Peyer's patch (tissue), 4 donors: ENCODE measurements around the gene SEC14L5. TPM values are rescaled to one million over a fixed set of nuclear protein-coding genes. Genes with fewer than 3 reads are reported as not detected.
"Not testable (repeated sequence)": the region's sequence is repeated elsewhere in the genome, so short reads cannot be mapped to it uniquely, and the experiment has no call there.

Source experiments
- DNase-seq, 3 donors: peaks; one replicate each; pipeline ENCODE4 v3.0.0-alpha.2; 2017 to 2019
- H3K27ac ChIP-seq, 4 donors: fragments of 200-600 bp; sonication (generic); one replicate each; pipeline ENCODE4 v1.5.1; 2016 to 2019
- H3K27me3 ChIP-seq, 2 donors: fragments of 200-600 bp; sonication (generic); one replicate each; pipeline ENCODE4 v1.5.1; 2019
- H3K36me3 ChIP-seq, 3 donors: fragments of 200-600 bp; sonication (generic); one replicate each; pipeline ENCODE4 v1.5.1; 2016 to 2019
- H3K4me1 ChIP-seq, 4 donors: fragments of 200-600 bp; sonication (generic); one replicate each; pipeline ENCODE4 v1.5.1; 2016 to 2019
- H3K4me3 ChIP-seq, 4 donors: fragments of 200-600 bp; sonication (generic); 1 replicate in 3 of 4; 2 replicates in 1 of 4; pipeline ENCODE4 v1.5.1; 2016 to 2019; ENCODE audit warnings: mild to moderate bottlenecking in 1 of 4
- H3K9me3 ChIP-seq, 4 donors: fragments of 200-600 bp; sonication (generic); one replicate each; pipeline ENCODE4 v1.5.1; 2016 to 2019; ENCODE audit warnings: mild to moderate bottlenecking in 1 of 4
- CTCF ChIP-seq, 6 experiments: fragments of 450-650 bp in 4 of 6; fragments of 200-600 bp in 2 of 6; sonication (generic) in 1 of 6; IDR thresholded peaks; one replicate each; pipeline ENCODE4 v1.5.1; 2017 to 2019; ENCODE audit warnings: antibody characterized with exemption in 6 of 6, mild to moderate bottlenecking in 3 of 6, moderate library complexity in 1 of 6
- POLR2A ChIP-seq, 2 donors: fragments of 450-650 bp; IDR thresholded peaks; one replicate each; pipeline ENCODE4 v1.5.1; 2017; ENCODE audit warnings: antibody characterized with exemption in 2 of 2, mild to moderate bottlenecking in 2 of 2, moderate library complexity in 2 of 2
- total RNA-seq, 4 donors: library from RNA; depleted of rRNA; stranded (reverse); fragments of >200 nt; gene quantifications; one replicate each; pipeline ENCODE4 v1.1.0, GENCODE V29; 2016

Gene SEC14L5
- total RNA-seq, 4 donors from 2014 or later = 0.13 to 2.0 (median 1.1) TPM

- no peak for DNase-seq
- no peak overlapping the region for H3K4me3 ChIP-seq
- no peak overlapping the region for H3K27ac ChIP-seq
- H3K27me3 ChIP-seq = no peaks in the 10 kb centered on the region
- H3K4me1 ChIP-seq = peaks cover 0 to 15% (median 2%) of the 10 kb centered on the region in 4 donors
- no peaks in the 10 kb centered on the region for H3K36me3 ChIP-seq
- H3K9me3 ChIP-seq = no peaks in the 10 kb centered on the region
- no peak for TF ChIP-seq CTCF (IDR thresholded peaks at IDR 0.05)
- TF ChIP-seq POLR2A (IDR thresholded peaks at IDR 0.05) = no peak
Observed at GRCh38 chr16:4960579-4960978, 2.4 kb downstream of the SEC14L5 start.

- Histone ChIP-seq H3K9me3 (no peaks in the 10 kb centered on the region), H3K4me1 (peaks cover 0 to 8% (median 2%) of the 10 kb centered on the region in 4 donors), H3K27me3 (no peaks in the 10 kb centered on the region), H3K36me3 (no peaks in the 10 kb centered on the region), H3K27ac (no peak overlapping the region), H3K4me3 (no peak overlapping the region)
- TF ChIP-seq CTCF (IDR thresholded peaks at IDR 0.05) = no peak
- TF ChIP-seq POLR2A (IDR thresholded peaks at IDR 0.05) = no peak
- no peak for DNase-seq
Observed at GRCh38 chr16:4962716-4963115, 4.6 kb downstream of the SEC14L5 start.

- H3K4me1 ChIP-seq, H3K9me3 ChIP-seq, H3K36me3 ChIP-seq, H3K4me3 ChIP-seq, H3K27ac ChIP-seq, H3K27me3 ChIP-seq, DNase-seq: not testable (repeated sequence)
Observed at GRCh38 chr16:4963527-4963926, 5.4 kb downstream of the SEC14L5 start.

- no peak overlapping the region for H3K27ac ChIP-seq
- H3K9me3 ChIP-seq = no peaks in the 10 kb centered on the region
- peaks cover 0 to 3% of the 10 kb centered on the region in 2 donors for H3K27me3 ChIP-seq
- H3K4me1 ChIP-seq = no peaks in the 10 kb centered on the region
- no peaks in the 10 kb centered on the region for H3K36me3 ChIP-seq
- H3K4me3 ChIP-seq = no peak overlapping the region
- no peak for TF ChIP-seq CTCF (IDR thresholded peaks at IDR 0.05)
- TF ChIP-seq POLR2A (IDR thresholded peaks at IDR 0.05) = no peak
- no peak for DNase-seq
Observed at GRCh38 chr16:4966736-4967453, 8.8 kb downstream of the SEC14L5 start.

GRCh38 chr16:4968278-4968677, 10.1 kb downstream of the SEC14L5 start:
- not testable (repeated sequence) for H3K4me1 ChIP-seq

GRCh38 chr16:4968879-4969483, 10.9 kb downstream of the SEC14L5 start:
- no peak overlapping the region for H3K27ac ChIP-seq
- TF ChIP-seq POLR2A (IDR thresholded peaks at IDR 0.05) = no peak
- no peaks in the 10 kb centered on the region for H3K36me3 ChIP-seq
- H3K4me3 ChIP-seq = no peak overlapping the region
- H3K4me1 ChIP-seq = no peaks in the 10 kb centered on the region
- no peak for DNase-seq
- H3K27me3 ChIP-seq = peaks cover 0 to 3% of the 10 kb centered on the region in 2 donors
- no peaks in the 10 kb centered on the region for H3K9me3 ChIP-seq

More at GRCh38 chr16:4968278-4968677, 10.1 kb downstream of the SEC14L5 start:
- not testable (repeated sequence) for DNase-seq, H3K36me3 ChIP-seq, H3K4me3 ChIP-seq, H3K27me3 ChIP-seq, H3K27ac ChIP-seq, H3K9me3 ChIP-seq

GRCh38 chr16:4970010-4970409, 11.9 kb downstream of the SEC14L5 start:
- DNase-seq = no peak
- H3K27me3 ChIP-seq = peaks cover 0 to 3% of the 10 kb centered on the region in 2 donors
- TF ChIP-seq POLR2A (IDR thresholded peaks at IDR 0.05) (no peak), CTCF (IDR thresholded peaks at IDR 0.05) (no peak)
- H3K9me3 ChIP-seq = no peaks in the 10 kb centered on the region
- no peaks in the 10 kb centered on the region for H3K36me3 ChIP-seq
- no peak overlapping the region for H3K4me3 ChIP-seq
- no peaks in the 10 kb centered on the region for H3K4me1 ChIP-seq
- H3K27ac ChIP-seq = no peak overlapping the region
